RPMI8226 (cell line): Measurements from ENCODE around the gene CDK14.
A peak's percentile ranks its signal among the peaks of the same experiment; 100 is the strongest.

Source experiments
- DNase-seq: peaks from one replicate; pipeline ENCODE4 v3.0.0-alpha.2; 2015

CDK14 gene

DNA sequence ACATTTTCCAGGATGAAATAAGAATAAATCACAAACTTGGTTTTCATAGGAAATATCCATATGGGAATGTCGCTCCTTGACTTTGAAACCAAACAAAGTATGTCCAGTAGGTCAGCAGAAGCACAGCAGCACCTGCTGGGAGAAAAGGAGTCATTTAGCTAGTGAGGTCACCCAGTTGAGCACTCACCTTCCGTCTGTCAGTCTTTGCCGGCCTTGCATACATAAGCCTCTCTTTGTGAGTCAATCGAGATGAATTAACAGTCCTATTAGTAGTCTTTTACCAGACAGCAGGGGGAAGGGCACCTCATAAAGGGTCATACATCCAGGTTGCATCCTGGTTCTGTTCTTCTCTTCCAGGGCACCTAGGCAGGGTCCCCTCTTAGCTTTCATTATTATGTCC, 435.6 kb downstream of the CDK14 start:
- DNase-seq, result no peak

DNA sequence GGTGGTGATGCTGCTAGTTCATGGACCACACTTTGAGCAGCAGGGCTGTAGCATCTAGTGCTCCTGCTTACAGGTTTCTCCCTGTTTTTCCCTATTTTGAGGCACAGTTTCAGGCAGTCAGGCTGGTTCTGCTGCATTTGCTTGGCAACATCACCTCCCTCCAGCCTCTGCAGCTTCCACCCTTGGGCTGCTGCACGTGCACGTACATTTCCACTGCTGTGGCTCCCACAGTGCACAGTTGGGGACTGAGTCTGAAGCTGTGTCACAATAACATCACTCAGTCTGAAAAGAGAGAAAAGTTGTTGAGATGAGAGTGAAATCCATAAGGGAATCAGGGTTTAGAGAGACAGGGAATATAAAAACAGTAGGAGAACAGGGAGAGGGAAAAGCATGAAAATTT, 437.5 kb downstream of the CDK14 start:
- no peak for DNase-seq

DNA sequence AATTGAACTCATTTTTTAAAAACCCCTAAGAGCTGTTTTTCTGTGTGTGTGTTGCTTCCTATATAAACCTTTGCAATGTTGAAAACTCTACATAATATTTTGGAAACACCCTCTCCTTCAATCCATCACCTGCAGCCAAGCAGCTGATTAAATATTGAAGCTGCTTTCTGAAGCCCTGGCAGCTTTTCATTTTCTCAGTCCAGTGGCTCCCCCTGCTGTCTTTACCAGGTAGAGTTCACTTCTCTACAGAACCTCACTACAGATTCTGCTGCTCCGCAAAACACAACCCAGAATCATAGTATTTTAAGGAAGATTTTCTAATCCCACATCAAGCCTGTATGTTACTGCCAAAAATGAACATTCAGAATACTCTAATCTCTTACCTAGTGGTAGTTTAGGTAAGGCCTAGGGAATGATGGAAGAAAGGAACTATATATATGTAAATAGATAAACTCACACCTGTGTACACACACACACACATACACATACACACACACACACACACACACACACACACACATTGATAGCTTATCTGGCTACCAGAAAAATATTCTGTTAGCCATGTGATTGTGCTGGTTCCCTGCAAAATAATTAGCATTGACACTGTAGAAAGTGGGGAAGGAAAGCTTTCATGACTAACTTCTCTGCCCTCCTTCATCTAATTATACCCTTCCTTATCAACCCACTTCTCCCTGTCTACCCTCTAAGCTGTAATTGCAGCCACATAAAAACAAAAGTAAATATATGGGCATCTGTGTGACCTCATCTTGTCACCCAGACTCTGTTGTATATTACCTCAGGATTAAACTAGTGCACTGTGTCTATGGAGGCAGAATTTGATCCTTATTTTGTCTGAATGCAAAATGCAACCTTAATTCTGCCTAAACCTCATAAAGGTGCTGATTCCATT, 438.6 kb downstream of the CDK14 start:
- DNase-seq, result peak; percentile 65

DNA sequence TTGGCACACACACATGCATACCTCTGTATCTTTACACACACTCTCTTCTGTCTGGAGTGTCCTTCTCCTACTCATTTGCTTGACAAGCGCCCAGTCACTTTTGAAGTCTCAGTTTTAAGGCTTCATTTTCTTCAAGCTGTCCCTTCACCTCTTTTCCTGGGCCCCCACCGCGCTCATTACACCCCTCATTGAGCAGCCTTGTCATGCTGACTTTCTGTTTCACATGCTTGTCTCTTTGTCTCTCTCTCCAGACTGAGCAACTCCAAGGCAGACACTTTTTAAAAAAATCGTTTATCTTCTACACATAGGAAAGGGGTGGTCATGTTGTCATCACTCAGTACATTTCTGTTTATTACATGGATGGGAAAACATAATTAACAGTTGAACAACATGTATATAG, 442.9 kb downstream of the CDK14 start:
- no peak for DNase-seq

DNA sequence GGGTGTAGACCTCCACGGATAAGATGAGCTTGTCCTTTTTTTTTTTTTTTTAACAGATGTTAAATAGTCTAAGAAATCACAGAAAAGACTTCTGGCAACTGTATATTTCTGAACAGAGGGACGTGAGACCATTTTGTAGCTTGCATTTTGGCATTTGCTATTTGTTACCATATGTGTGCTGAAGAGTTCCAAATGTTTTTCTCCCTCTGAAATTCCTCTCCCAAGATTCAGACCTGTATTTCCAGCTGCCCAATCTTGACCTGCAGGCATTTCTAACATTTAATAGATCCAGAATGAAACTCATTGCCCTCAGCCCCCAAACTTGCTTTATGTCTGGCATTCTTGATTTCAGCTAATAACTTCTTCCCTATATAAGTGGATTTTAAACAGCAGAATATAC, 445.0 kb downstream of the CDK14 start:
- no peak for DNase-seq

DNA sequence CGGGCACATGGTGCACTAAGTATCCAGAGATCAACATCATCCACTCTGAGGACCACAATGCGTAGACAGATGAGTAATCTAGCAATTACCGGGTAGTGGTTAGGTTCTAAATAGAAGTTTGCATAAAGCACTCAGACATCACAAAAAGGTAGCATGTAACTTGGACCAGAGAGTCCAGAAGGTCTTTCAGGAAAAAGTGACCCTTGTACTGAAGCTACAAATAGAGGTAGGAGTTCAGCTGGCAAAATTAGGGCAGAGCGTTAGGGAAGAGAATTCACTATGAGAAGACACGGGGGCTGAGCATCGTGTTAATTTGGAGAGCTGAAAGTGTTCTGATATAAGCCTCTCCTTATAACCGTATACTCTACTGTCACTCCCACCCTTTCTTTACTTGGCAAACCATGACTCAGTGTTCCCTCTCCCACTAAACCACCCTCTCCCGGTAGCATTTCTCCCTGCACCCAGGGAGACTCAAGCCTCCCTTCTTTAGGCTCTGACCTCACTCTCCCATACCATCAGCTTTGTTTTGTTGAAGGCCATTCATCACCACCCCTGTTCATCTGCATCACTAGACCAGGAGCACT, 445.9 kb downstream of the CDK14 start:
- DNase-seq, result no peak

DNA sequence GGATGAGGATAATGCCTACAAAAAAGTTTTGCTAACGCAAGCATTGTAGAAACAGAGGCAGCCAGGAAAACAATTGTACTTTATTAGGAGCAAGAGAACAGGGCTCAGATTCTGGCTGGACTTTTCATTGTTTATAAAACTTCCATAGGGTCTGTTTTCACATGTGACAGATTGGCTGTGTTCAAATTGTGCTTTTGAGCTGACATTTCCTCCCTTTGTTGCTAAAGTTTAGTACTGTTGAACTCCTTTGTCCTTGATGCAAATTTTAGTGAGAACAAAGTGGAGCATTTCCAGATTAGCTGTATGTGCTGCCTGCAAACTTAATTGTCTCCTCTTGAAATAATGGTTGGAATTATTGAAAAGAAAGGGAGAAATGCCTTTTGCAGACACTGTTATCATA, 447.1 kb downstream of the CDK14 start:
- DNase-seq, result no peak

DNA sequence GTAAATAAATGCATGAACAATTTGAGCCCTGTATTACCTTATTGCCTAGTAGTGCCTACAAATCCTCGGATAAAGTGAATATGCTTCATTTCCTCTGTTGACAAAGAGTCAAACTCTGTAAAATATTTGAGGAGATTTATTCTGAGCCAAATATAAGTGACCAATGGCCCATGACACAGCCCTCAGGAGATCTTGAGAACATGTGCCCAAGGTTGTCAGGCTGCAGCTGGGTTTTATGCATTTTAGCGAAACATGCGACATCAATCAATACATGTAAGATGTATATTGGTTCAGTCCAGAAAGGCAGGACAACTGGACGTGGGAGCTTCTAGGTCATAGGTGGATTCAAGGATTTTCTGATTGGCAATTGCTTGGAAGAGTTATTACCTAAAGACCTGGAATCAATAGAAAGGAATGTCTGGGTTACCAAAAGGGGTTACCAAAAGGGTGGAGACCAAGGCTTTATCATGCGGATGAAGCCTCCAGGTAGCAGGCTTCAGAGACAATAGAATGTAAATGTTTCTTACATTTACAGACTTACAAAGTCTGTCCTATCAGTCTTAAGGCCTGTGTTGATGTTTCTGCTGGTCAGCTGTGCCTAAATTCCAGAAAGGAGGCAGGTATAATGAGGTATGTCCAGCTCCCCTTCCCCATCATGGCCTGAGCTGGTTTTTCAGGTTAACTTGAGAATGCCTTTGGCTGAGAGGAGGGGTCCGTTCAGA, 448.0 kb downstream of the CDK14 start:
- DNase-seq, result no peak

DNA sequence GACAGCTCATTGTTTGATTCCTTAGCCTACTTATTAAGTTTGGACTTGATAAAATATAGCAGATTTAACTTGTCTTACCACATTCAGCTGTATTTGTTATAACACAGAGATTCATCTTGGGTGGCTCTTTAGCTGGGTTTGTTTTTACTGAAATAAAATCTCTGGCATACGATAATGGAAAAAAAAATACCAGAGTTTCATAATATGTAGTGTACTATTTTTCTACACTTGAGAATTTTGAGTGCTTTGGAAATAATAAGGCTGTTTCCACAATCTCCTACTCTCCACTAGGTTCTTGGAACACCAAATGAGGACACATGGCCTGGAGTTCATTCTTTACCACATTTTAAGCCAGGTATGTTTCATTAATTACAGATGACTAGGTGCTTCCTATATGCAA, 449.5 kb downstream of the CDK14 start:
- DNase-seq, result no peak

DNA sequence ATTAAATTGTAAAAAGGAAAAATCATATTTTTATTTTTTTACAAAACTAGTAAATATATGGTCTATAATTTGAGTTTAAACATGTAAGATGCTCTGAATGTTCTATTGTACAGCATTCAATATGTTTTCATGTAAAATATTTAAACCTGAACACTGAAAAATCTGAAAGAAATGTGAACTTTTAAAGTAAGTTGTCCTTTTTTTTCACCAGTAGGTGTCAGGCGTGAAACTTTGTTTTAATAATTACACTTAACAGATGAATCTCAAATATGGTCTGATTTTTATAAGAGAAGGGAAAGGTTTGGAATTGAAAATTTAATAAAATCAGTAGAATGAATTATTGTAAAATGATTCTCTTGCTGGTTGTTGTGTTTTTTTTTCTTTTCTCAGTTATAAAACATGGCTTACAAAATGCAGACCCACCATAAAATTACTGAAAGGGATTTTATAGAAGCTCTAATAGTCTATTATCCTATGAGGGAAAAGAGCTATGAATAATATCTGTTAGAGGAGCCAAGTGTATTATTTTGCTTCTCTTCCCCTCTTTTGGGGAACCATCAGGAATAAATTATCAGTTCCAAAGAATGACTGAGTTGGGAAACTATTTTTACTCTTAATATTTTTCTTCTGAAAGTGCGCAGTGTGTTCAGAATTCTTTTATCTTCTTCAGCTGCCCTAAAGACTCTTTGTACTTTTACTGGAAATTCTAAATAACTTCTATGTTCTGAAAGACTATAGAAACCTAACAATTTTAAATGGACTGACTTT, 450.4 kb downstream of the CDK14 start:
- DNase-seq, result no peak

DNA sequence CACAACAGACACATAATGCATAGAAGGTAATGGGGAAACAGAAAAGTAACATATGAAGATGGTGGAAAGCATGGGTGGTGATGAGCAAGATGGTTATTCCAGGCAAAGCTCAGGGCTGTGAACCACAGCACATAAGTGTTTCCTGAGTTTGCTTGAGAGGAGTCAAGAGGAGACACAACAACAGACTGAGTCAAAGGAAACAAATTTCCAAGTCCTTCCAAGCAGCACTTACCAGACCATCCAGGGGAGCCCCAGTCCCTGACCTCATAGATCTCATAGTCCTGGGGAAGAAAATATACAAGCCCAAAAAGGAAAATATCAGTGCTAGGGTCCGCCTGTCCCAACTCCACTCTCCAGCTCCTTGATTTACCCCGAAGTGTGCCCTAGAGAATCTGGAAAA, 451.5 kb downstream of the CDK14 start:
- no peak for DNase-seq

DNA sequence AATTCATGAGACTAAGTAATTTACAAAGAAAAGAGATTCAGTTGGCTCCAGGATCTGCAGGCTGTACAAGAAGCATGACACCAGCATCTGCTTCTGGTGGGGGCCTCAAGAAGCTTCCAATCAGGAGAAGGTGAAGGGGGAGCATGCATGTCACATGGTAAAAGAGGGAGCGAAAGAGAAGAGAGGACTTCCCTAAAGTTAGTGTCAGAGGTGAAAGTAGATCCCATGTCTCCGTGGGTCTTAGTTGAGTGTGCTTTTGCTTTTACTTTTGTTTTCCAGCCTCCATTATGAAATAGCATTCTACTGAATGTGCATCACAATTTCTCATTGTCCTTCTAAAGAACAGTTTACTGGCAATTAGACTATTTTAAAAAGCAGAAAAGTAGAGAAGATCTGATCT, 454.6 kb downstream of the CDK14 start:
- DNase-seq, result no peak

DNA sequence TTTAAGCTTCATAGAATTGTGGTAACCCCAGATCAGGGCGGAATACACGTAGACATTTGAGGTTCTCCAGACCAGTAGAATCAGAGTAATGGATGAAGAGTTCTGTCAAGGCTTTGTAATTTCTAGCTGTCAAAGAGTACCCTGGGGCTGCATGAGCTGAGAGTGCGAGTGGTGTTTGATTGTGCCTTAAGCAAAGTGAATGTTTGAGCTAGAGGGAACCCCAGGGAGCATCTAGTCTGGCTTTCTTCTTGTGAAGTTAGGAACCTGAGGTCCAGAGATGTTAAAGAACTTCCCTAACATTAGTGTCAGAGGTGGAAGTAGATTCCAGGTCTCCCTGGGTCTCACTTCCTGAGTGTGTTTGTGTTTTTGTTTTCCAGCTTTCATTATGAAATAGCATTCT, 455.8 kb downstream of the CDK14 start:
- DNase-seq, result no peak

DNA sequence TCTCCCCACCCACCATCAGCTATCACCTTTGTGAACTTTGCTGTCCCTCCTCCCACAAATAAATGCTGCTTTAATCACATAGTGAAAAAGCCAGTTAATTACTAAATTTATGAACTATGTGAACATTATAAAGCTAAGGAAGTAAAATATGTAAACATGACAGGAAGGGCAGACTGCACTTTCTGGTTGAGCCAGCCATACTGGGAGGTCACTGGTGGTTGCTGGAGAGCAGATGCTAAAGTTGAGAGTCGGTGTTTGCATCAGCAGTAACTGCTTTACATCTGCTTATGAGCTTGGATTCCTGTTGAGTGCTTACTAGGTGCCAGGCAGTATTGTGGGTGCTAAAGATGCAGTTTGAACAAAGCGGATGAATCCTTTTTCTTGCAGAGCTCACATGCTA, 458.3 kb downstream of the CDK14 start:
- DNase-seq, result no peak

DNA sequence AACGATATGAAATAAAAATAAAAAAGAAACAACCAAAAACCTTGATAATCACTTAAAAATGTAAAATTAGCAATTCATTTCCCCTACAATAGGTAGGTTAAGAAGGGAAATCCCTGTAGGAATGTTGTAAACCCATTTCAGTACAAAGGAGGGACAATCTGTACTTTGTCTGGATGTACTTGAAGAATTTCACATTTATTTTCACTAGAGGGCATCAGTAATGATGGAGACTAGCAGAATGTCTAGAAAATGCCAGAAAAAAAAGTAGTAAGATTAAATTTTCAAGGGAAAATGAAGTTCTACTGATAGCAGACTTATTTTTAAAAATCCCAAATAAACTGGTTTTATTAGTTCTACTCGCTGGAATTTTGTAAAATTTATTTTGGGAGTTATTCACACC, 459.1 kb downstream of the CDK14 start:
- DNase-seq, result no peak

DNA sequence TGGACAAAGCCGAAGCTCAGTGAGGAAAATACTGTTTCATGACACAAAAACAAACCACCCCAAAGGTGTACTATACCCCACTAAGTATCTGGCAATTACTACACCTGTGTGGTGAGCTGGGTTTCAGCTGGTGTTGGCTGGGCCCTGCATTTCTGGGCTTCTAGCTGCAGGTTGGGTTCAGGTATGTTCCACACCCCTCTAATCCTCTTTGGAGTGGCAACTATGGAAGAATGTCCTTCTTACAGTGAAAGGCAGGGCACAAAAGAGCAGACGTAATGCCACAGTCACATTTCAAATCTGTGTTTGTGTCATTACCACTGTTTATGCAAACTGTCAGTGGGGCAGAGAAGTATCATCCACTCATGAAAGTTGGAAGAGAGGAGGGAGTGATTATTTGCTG, 466.6 kb downstream of the CDK14 start:
- no peak for DNase-seq

DNA sequence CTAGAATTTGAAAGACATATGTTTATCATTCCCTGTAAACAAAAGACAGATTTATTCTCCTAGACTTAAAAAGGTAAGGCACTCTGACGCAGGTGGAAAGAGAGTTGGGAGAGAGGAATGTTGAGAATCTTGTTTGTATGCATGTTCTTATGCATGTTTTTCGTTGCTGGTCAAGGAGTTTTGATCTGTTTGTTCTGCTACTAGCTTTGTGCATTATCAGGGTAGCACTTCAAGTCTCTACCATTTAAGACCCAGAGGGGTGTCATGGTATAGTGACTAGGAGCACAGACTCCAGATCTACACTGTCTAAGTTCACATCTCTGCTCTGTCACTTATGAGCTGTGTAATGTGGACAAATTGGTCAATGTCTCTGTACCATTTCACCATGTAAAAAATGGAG, 467.9 kb downstream of the CDK14 start:
- DNase-seq, result no peak

DNA sequence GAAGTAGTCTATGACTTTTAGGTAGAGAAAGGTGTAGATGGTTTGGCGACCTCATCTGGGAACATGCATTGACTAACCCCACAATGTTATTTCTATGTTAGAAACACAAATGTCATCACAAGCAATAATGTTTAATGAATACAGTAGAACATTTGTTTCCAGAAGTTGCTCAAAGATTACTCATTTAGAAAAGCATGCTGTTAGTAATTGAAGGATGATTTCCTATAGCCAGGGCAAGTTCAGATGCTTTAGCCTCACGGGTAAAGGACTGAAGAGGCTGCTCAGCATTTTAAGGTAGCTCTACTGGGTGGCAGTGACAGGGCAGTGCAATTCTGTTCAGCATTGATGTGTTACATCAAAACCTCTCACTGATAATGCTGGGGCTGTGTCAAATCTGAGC, 468.8 kb downstream of the CDK14 start:
- no peak for DNase-seq

DNA sequence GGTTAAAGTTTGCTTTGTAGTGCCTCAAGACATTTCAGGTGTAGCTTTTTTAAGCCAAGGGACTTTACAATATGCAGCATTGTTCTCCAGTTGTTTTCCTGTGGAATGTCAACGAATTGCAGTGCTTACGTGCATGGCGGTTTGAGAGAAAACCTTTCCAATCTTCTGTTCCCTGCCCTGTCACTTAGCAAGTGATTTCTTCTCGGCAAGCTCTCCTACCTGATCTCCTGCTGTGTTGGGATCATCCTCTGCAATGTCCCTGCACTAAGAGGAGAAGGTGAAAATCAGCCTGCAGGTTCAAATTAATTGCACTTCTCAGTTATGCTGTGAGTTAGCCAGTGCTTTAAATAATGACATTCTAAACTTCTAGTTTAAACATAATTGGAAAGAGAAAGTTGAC, 470.5 kb downstream of the CDK14 start:
- no peak for DNase-seq

DNA sequence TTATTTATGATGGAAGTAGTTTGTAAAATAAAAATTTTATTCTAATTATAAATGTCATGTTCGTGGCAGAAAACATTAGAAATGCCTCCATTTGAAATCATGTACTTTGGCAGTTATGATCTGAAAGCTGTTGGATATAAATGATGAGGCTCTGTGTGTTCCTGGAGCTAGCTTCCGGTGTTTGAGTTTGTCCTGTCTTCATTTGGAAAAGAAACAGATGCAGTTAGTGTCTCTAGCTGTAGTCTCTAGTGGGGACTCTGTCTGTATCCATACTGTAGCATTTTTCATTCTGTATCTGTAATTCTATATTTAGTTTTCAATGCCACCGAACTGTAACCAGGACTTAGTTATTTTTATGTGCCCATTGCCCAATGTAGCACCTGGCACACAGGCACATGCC, 471.1 kb downstream of the CDK14 start:
- no peak for DNase-seq

DNA sequence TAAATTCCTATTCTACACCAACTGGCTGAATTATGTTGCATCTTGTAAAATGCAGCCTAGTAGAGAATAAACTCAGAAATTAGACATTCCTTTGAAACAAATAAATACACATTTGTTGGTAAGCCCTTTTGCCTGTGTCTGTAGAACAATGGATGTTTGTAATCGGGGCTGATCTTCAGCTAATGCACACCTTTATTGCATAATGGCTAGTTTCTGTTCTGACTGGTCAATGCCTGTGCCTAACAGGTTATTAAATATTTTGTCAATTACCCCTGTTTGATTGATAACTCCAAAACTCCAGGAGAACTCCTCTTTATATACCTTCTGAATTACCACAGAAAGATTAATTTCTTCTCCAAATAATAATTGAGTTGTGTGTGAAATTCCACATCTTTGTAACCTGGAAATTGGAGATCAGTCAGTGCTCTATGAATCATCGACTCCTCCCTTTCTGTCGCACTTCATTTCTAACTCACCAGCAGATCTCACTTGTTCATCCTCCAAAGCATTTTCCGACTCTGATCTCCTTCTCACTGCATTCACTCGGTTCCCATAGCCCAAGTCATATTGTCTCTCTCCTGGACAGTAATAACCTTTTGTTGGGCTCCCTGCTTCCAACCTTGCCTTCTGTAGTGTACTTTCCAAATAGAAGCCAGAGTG, 472.1 kb downstream of the CDK14 start:
- DNase-seq, result no peak

DNA sequence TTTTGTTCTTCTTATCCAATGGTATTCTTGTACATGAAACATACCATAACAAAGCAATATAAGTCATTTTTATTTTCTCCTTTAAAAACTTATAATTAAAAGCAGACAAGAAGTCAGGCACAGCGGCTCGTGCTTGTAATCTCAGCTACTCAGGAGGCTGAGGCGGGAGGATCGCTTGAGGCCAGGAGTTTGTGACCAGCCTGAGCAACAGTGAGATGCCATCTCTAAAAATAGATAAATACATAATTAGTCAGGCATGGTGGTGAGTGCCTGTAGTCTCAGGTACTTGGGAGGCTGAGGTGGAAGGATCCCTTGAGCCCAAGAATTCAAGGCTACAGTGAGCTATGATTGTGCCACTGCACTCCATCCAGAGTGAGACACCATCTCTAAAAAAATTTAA, 473.0 kb downstream of the CDK14 start:
- DNase-seq, result no peak

DNA sequence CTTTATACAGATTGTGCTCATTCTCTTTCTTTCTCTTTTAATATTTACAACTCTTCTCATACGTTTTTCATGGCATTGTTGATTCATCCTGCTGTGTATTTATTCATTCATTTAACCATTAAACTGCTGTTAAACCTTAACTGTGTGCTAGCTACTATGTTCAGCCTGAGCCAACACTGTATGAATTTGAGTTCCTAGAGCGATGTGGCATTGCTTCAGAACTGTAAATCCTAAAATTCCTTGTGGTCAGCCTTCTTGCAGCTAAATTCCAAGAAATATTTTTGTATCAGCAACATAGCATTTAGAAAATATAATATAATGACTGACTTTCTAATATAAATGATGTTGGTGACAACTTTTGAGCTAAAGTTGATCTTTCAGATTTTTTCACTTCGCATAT, 483.4 kb downstream of the CDK14 start:
- no peak for DNase-seq
